HG03066 (cell line): ENCODE measurements around the gene CACNB4.
A peak's percentile ranks its signal among the peaks of the same experiment; 100 is the strongest.
"Not testable (repeated sequence)": the region's sequence is repeated elsewhere in the genome, so short reads cannot be mapped to it uniquely, and the experiment has no call there.

Experiments
- ATAC-seq: cut with Tn5 transposase; IDR thresholded peaks from one replicate; pipeline ENCODE4 v1.9.1; 2021; ENCODE audit warnings: low read depth; ENCODE audit not compliant: unreplicated experiment

Gene CACNB4

GRCh38 chr2:152090726-152091125, 8.1 kb downstream of the CACNB4 start:
- not testable (repeated sequence) for ATAC-seq

DNA sequence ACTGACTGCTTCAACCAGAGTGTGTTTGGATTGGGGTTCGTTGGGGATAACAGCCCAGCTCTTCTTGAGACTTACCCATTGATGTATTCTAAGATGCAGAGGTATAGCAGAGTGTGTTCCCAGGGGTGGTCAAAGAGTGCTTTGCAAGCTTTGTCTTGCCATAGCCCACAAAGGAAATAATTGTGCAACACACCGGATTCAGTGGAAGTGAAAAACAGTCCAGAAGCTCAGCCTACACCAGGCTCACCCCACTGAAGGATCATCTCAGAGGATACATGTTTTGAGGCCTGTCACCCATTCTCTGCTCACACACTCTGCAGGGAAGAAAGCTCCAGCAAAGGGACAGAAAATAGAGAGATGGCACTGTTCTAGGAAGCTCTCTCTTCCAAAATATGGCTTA, 9.6 kb downstream of the CACNB4 start:
- ATAC-seq, result no peak

DNA sequence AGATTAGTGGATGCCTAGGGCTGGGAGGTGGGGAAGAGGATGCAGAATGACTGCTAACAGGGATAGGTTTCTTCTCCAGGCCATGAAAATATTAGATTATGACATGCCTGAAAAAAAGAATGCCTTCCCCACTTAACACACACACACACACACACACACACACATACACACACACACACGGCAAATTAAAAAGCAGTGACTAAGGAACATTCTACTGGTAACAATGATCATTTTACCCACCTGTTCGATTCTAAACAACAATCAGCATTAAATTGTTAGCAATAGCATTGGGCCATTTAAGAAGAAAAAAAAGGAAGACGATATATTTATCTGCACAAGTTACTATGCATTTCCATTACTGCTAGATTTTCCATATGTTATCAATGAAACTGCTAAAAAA, 10.8 kb downstream of the CACNB4 start:
- ATAC-seq, result no peak

DNA sequence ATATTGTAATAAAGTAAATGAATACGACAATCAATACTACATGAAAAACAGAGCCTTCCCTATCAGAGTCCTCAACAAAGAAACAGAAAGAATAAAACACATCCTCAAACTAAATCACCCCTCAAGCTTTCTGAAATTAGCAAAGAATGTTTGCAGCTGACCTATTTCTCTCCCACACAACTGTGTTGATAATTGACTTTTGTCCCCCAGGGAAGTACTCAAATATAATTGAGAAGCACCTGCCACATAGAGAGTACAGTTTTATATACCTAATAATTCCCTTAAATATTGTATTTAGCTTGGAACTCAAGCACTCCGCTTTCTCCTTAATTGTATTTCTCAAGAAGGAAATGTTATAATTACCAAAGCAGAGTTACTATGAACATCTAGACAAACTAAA, 12.6 kb downstream of the CACNB4 start:
- no peak for ATAC-seq

DNA sequence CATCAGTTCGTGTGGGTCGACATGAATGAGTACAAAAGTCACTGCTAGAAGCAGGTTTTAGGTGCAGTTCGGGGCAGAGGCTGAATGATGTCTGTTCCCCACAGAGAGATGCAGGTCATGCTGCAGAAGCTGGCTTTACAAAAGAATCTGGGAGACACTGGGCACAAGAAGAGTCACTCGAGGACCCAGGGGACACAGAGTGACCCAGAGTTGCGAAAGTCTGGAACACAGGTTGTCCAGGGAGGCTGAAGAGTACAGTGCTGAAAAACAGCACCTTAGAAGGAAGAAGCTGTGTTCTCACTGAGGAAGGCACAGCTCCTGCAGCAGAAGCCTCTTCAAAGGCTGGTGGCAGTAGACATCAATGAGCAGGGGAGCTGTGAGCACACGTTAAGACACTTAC, 14.8 kb downstream of the CACNB4 start:
- no peak for ATAC-seq

DNA sequence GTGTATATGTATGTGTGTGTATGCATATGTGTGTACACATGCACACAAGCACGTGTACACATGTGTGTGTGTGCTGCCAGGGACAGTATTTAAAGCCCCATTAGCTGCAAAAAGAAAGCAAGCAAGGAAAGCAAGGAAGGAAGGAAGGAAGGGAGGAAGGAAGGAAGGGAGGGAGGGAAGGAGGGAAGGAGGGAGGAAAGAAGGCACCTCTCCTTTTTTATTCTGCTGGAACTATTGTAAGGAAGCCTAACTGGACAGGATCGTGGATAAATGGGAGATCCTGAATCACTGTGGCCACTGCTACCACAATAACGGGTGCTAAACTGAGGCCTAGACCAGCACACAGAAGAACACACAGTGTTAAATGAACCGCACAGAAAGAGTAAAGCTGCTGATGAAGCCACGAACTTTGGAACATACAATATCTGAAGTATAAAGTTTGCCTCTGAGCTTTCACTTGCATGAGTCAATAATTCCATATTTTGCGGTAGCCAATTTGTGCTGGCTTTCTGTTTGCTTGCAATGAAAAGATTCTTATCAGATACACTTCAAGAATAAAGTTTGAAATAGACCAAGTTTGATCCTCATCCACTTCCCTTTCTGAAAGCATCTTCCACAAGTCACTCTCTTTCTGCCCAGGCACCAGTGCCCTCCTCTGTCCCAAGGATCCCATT, 15.5 kb downstream of the CACNB4 start:
- no peak for ATAC-seq

DNA sequence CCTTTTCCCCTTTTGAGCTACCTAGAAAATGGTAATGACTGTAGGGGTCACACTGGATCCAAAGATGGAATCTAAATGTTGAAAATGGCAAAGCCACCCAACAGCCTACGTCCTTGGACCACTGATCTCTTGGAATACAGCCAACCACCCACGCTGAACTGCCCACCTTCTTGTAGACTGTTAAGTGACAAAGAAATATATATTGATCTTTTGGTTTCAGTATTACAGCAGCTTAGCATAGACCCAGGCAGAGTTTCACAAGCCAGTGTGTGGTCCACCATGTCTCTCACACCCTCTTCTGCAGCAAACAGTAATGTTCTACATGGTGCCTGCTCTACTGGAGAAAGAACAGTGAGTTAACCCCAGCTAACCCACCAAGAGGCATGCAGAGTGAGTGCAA, 20.2 kb downstream of the CACNB4 start:
- peak; percentile 77 for ATAC-seq

DNA sequence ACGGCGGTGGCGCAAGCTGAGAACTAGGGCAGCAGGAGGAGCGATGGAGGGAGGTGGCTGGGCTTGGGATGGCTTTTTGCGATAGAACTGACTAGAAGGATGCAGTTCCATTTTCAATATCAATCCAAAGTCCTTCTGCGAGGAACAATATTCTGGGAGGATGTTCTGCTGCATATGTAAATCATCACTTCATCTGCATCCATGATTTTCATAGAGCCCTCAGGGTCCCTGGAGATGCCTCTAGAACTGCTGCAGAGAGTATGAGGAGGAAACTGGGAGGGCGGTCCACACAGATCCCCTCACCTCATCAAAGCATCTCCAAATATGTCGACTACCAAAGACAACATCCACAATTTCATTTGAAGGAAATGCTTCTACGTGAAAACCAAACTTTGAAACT, 20.8 kb downstream of the CACNB4 start:
- no peak for ATAC-seq

DNA sequence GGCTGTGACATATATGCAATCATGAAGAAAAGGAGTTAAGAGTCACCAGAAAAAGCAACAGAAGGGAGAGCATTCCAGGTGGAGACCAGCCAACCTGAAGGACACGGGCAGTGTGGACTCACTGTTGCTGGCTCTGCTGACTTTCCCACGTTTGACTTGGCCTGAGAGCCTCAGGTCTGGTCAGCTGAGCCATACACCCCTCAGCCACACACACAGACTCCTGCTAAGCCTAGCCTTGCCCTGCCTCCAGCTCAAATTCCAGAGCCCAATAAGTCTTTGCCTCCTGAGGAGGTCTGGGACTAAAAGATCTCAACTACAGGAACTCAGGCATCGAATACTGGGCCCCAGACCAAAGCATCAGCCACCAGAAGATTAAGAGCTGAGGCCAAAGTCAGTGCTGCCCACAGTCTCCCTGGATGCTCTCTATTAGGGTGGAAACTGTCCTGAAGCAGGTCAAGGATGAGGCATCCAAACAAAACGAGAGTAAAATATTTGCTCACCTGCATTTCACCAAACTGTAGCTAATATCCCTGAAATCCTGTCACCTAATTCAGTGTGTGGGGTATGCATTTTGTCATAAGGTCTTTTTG, 23.3 kb downstream of the CACNB4 start:
- ATAC-seq, result no peak

DNA sequence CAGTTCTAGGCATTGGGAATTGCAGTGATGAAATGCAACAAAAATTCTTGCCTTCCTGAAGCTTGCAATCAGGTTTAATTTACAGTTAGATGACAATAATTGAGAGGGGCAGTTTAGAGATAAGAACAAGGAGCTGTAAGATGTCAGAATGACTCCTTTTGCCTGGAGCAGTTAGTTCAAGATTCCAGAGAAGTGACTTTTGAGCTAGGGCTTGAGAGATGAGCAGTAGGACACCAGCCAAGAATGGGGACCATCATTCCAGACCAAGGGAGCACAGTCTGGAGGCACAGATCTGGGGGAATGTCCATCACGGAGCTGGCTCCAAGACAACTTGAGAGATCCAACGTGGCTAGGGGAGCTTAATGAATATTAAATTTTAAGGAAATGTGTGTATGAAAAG, 26.8 kb downstream of the CACNB4 start:
- ATAC-seq, result no peak

GRCh38 chr2:152071518-152071917, 27.3 kb downstream of the CACNB4 start:
- ATAC-seq, result no peak

- no peak for ATAC-seq
These were observed 27.8 kb downstream of the CACNB4 start for GRCh38 chr2:152071092-152071491.

GRCh38 chr2:152068226-152068625, 30.6 kb downstream of the CACNB4 start:
- ATAC-seq, result no peak

DNA sequence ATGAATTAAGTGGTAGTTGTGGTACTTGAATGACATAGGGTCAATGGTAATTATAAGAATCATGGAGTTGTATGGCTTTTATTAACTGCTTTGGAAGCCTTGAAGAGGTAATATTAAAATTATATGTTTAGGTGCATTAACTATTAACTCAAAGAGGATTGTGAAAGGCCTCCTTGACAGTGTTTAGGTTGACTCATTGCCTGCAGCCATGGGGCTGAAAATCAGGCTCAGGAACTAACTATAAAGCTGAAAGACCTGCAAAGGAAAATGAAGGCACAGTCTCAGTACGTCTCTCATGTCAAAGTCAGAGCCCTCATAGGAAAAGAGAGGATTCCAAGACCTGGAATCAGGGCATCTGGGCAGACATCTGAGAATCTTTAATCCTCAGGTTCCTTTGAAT, 31.0 kb downstream of the CACNB4 start:
- no peak for ATAC-seq

GRCh38 chr2:152065945-152066344, 32.9 kb downstream of the CACNB4 start:
- ATAC-seq, result no peak

DNA sequence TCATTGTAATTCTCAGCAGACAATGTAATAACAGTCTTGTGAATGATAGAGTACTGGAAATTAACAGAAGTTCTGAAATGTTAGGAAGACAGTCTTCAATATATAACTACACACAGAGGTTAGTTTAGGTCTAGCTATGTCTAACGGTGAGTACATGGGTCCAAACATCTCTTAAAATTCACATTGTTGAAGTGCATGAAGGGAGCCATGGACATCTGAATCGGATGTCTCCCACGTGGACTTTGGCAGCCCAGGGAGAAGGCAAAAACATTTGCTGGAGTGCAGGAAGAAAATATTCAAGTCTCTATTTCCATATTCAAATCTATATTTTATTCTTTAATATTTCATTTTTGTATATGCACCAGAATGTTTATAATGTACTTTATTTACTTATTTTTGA, 34.8 kb downstream of the CACNB4 start:
- no peak for ATAC-seq

DNA sequence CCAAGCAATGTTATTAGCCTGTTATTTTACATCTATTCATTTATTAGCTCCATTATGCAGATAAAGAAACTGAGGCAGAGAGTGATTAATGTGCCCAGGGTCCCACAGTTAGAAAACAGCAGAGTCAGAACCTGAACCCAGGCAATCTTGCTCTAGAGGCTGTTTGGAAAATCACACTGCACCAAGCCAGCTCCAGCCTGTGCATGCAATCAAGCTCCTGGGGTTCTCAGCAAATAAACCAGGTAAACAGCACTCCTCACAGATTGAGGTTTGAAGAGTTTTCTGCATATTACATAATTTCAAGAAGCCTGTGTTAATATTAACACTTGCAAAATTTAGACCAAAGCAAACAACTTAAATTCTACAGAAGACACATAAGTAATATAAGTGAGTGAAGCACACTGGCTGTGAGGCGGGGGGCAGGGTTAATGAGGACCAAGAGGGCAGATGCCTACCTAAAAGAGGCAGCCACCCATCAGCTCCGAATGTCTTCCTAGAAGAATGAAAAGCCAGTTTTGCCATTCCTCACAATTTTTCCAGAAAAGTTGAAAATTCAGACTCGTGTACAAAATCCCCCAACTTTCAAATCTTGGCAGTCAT, 35.4 kb downstream of the CACNB4 start:
- no peak for ATAC-seq

DNA sequence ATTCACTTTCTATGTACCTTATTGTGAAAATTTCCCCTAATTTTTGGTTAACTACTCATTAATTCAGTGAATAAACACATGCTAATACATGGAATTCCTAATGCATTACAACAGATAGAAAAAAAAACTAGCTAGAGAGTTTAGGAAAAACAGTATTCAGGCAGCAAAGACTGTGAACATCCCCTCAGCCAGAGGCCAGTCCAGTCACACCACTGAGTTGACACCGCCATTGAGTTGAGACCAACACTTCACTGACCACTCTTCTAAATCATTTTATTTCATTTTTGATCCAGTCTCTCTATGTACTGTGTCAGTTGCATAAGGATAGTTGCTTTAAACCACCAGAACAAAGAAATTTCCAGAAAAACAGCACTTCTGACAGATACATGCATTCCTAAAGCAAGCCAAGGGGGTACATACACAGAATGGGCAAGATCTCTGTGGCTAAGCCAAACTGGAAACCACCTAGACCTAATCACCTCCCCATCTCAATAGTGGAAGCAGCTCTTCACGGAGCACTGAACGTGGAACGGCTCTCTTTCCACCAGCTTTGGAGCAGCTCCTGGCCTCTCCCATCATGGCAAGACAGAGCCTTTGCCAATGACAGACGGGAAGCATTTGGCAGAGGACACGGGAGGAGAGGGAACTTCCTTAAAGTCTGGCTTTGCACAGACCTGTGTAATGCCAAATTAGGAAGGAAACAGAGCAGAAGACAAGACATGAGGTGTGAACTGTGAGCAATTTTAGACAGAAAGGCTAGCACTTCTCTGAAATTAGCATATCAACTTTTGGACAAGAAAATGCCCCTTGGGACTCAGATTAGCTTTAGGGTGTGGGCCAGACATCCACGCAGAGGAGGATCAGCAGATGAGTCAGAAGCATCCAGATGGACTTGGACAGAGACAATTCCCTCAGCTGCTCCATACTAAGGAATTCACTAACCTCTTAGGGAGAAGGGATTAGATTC, 36.4 kb downstream of the CACNB4 start:
- ATAC-seq, result peak; percentile 84

DNA sequence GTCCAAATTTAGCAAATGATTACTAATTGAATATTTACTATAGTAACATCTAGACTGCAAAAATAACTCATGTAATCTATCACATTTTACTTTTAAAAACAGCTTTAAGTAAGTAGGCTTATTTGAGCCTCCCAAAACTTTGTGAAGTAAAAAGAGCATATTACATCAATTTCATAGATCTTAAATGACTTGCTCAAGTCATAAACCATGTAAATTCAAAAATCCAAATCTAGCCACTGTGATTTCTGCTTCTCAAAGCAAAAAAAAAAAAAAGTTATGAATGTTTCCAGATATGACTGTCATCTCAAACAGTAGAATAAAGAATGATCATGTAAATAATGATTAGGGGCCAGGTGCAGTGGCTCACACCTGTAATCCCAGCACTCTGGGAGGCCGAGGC, 37.5 kb downstream of the CACNB4 start:
- no peak for ATAC-seq

DNA sequence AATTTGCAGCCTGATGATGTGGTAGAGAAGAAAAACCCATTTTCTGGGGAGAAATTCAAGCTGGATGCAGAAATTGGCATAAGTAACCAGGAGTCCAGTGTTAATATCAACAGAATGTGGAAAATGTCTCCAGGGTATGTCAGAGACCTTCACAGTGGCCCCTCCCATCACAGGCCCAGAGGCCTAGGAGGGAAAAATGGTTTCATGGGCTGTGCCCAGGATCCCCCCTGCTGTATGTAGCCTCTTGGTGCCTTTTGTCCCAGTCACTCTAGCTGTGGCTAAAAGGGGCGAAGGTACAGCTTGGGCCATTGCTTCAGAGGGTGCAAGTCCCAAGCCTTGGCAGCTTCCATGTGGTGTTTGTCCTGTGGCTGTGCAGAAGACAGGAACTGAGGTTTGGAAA, 40.2 kb downstream of the CACNB4 start:
- ATAC-seq, result no peak

GRCh38 chr2:152056418-152056817, 42.4 kb downstream of the CACNB4 start:
- ATAC-seq, result no peak
